Mucosa of descending colon (tissue), 3 donors: ENCODE results near the gene CCN6. TPM values are rescaled to one million over a fixed set of nuclear protein-coding genes. Genes with fewer than 3 reads are reported as not detected.

ENCODE experiments used
- ATAC-seq: fragments of 200-7000 bp; cut with Tn5 transposase; one replicate; pipeline ENCODE4 v1.9.1; 2020; ENCODE audit warnings: mild to moderate bottlenecking, moderate library complexity
- DNase-seq, 3 donors: peaks; one replicate each; pipeline ENCODE4 v3.0.0-alpha.2; 2020
- H3K36me3 ChIP-seq: fragments of 200-600 bp; one replicate; pipeline ENCODE4 v1.8.0; 2021; ENCODE audit warnings: low read depth, mild to moderate bottlenecking
- H3K4me1 ChIP-seq: fragments of 200-600 bp; one replicate; pipeline ENCODE4 v1.8.0; 2021; ENCODE audit warnings: low read depth, mild to moderate bottlenecking
- H3K4me3 ChIP-seq: fragments of 200-600 bp; one replicate; pipeline ENCODE4 v1.8.0; 2021; ENCODE audit warnings: mild to moderate bottlenecking
- H3K9me3 ChIP-seq: fragments of 200-600 bp; one replicate; pipeline ENCODE4 v1.8.0; 2021; ENCODE audit warnings: mild to moderate bottlenecking
- intact Hi-C, 2 donors: fragments of 100-400 bp; cut with DNase I in 1 of 2; cut with micrococcal nuclease in 1 of 2; formaldehyde crosslinking; loops; one replicate each; pipeline versions ENCODE4 v1.11.0 to v1.11.1; 2022; cut with DNase I, micrococcal nuclease
- total RNA-seq, 3 donors: library from RNA; stranded (reverse); fragmentation: NEBNext Ultra II Directional in 2 of 3; extraction: Animal tissue kit (Norgen Biotek cat#: 25700) in 2 of 3; gene quantifications; one replicate each; pipeline versions ENCODE4 v1.2.1 to v1.2.4, GENCODE V29; 2021 to 2023
- TF ChIP-seq, protein P1 (sequence below): fragments of 200-600 bp; IDR thresholded peaks from one replicate; pipeline ENCODE4 v1.8.0; 2022; ENCODE audit warnings: antibody characterized with exemption, mild to moderate bottlenecking
- donor health status: DM: no; HTN: no; CAD: no; lungs with moderate emphysema.
- donor health status: DM: no; HTN: no; CAD: no.
- donor health status: DM: no; HTN: yes; CAD: no.

CCN6 gene
- total RNA-seq, 3 donors from 2014 or later: not detected

GRCh38 chr6:112017169-112017568 is 36.7 kb upstream of the CCN6 start:
- ATAC-seq (no peak), DNase-seq (no peak)
- no peaks in the 10 kb centered on the region for H3K9me3 ChIP-seq
- intact Hi-C loops: no loop called here
- no peaks in the 10 kb centered on the region for H3K36me3 ChIP-seq
- H3K4me1 ChIP-seq: no peaks in the 10 kb centered on the region
- H3K4me3 ChIP-seq: no peak overlapping the region
- TF ChIP-seq, protein P1, sequence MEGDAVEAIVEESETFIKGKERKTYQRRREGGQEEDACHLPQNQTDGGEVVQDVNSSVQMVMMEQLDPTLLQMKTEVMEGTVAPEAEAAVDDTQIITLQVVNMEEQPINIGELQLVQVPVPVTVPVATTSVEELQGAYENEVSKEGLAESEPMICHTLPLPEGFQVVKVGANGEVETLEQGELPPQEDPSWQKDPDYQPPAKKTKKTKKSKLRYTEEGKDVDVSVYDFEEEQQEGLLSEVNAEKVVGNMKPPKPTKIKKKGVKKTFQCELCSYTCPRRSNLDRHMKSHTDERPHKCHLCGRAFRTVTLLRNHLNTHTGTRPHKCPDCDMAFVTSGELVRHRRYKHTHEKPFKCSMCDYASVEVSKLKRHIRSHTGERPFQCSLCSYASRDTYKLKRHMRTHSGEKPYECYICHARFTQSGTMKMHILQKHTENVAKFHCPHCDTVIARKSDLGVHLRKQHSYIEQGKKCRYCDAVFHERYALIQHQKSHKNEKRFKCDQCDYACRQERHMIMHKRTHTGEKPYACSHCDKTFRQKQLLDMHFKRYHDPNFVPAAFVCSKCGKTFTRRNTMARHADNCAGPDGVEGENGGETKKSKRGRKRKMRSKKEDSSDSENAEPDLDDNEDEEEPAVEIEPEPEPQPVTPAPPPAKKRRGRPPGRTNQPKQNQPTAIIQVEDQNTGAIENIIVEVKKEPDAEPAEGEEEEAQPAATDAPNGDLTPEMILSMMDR: no peak

DNA sequence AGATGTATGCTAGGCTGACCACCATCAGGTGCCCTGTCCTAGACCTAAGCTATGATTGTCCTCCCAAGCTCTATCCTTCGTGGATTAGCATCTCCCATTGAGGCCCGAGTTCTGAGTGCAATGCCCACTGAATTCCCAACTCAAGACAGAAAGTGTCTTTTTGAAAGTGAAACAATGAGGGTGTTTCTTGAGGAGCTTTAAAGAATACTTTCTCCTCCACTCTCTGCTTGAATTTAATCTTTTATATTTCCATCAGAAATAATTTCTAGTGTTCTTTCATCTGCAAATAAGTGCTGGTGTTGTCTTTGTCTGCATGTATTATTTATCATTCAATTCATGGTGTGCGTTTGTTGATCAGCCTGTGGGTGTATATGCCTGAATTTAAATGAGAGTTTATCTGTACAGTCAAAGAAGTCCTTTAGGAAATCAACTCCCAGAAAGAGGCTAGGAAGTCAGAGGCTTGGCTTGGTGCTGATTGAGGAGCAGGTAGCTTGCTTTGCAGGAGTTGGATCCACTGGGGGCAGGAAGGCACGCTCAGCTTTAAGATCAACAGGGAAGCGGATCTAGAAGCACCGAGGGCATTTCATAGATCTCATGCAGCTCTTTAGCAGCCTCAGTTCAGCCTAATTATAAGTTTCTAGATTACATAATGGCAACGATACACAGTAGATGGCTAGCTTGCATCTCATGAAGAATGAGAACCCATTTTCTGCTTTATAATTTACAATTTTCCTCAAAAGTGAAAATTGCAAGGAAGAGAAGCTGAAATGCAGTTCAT is 36.0 kb upstream of the CCN6 start:
- no peak for ATAC-seq
- H3K9me3 ChIP-seq: no peaks in the 10 kb centered on the region
- intact Hi-C loops: no loop called here

GRCh38 chr6:112018619-112019416 is 35.1 kb upstream of the CCN6 start:
- TF ChIP-seq, protein P1: no peak
- H3K9me3 ChIP-seq: no peaks in the 10 kb centered on the region
- ATAC-seq (peak; percentile 46), DNase-seq (no peak)
- no peaks in the 10 kb centered on the region for H3K4me1 ChIP-seq
- intact Hi-C loops: no loop called here
- H3K36me3 ChIP-seq: no peaks in the 10 kb centered on the region
- H3K4me3 ChIP-seq: no peak overlapping the region

More for the DNA sequence above, 36.0 kb upstream of the CCN6 start:
- TF ChIP-seq, protein P1: no peak
- Histone ChIP-seq H3K4me3 (no peak overlapping the region), H3K36me3 (no peaks in the 10 kb centered on the region), H3K4me1 (no peaks in the 10 kb centered on the region)
- no peak for DNase-seq

DNA sequence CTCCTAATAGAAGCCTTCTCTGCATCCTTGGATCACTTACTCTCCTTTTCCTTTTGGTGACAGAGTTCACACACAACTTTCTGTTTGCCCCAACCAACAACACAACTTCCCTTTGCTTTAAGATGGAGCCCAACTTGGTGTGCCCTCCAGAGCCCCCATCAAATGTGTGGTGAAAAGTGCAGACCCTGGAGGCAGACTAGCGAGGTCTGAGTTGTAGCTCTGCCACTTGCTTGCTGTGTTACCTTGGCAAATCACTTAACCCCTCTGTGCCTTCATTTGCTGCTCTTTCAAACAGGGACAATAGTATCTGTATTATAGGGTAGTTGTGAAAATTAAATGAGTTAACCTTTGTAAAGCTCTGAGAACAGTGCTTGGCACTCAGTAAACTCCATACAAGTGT is 34.3 kb upstream of the CCN6 start:
- no peak for DNase-seq
- H3K36me3 ChIP-seq: no peaks in the 10 kb centered on the region
- H3K9me3 ChIP-seq: no peaks in the 10 kb centered on the region
- no peak for ATAC-seq
- intact Hi-C loops: no loop called here
- TF ChIP-seq, protein P1: no peak
- H3K4me3 ChIP-seq: no peak overlapping the region
- no peaks in the 10 kb centered on the region for H3K4me1 ChIP-seq

GRCh38 chr6:112021691-112022310 is 32.1 kb upstream of the CCN6 start:
- intact Hi-C loops: no loop called here
- Histone ChIP-seq H3K4me1 (no peaks in the 10 kb centered on the region), H3K9me3 (no peaks in the 10 kb centered on the region), H3K4me3 (no peak overlapping the region), H3K36me3 (no peaks in the 10 kb centered on the region)
- ATAC-seq (no peak), DNase-seq (no peak)
- TF ChIP-seq, protein P1: no peak
